ENCODE results near the gene UMOD. TPM values are rescaled to one million over a fixed set of nuclear protein-coding genes. Genes with fewer than 3 reads are reported as not detected.

Gene UMOD
- total and polyA plus RNA-seq, 4 donors, result not detected

- Histone ChIP-seq H3K36me3 (ENCODE audit: control insufficient read depth in 4 of 4, insufficient read depth in 3 of 4, low read depth in 1 of 4, low read length in 3 of 4) (no peaks in the 10 kb centered on the region), H3K9ac (ENCODE audit: low read depth in 1 of 2, low read length in 2 of 2) (no peak overlapping the region), H3K9me3 (ENCODE audit: control insufficient read depth in 4 of 4, low read length in 3 of 4) (no peaks in the 10 kb centered on the region), H3K4me3 (ENCODE audit: low read depth in 1 of 3, low read length in 3 of 3) (no peak overlapping the region), H3K4me1 (ENCODE audit: control insufficient read depth in 4 of 4, insufficient read depth in 4 of 4, low read length in 3 of 4) (no peaks in the 10 kb centered on the region), H3K27ac (ENCODE audit: low read depth in 1 of 2, low read length in 2 of 2) (no peak overlapping the region), H3K27me3 (ENCODE audit: control insufficient read depth in 4 of 4, insufficient read depth in 4 of 4, low read length in 3 of 4) (peaks cover 0 to 2% (median 0%) of the 10 kb centered on the region in 4 donors)
- no peak for DNase-seq (ENCODE audit: low spot score)
- TF ChIP-seq FOXA1 (IDR thresholded peaks at IDR 0.05) (no peak), CTCF (IDR thresholded peaks at IDR 0.05; ENCODE audit: low read depth, low read length, missing input control) (no peak), REST (IDR thresholded peaks at IDR 0.05) (no peak), TAF1 (conservative IDR thresholded peaks at IDR 0.05) (no peak), RAD21 (IDR thresholded peaks at IDR 0.05) (no peak), GABPA (IDR thresholded peaks at IDR 0.05 in 1 of 2, conservative IDR thresholded peaks at IDR 0.05 in 1 of 2) (no peak), SP1 (IDR thresholded peaks at IDR 0.05) (no peak), EGR1 (IDR thresholded peaks at IDR 0.05; ENCODE audit: low read depth in 2 of 2) (no peak), JUND (IDR thresholded peaks at IDR 0.05) (no peak), HNF4A (conservative IDR thresholded peaks at IDR 0.05) (no peak), ZBTB33 (IDR thresholded peaks at IDR 0.05) (no peak), NR2F2 (IDR thresholded peaks at IDR 0.05) (no peak), ATF3 (IDR thresholded peaks at IDR 0.05) (no peak), YY1 (IDR thresholded peaks at IDR 0.05) (no peak), MAX (IDR thresholded peaks at IDR 0.05) (no peak), HNF4G (IDR thresholded peaks at IDR 0.05) (no peak), FOXA2 (IDR thresholded peaks at IDR 0.05) (no peak), RXRA (IDR thresholded peaks at IDR 0.05) (no peak)
Measured at GRCh38 chr16:20320592-20320991, 31.9 kb downstream of the UMOD start.

All from liver (tissue), 9 donors.